HCT116 (cell line): ENCODE measurements around the gene TEX54. TPM values are rescaled to one million over a fixed set of nuclear protein-coding genes. Genes with fewer than 3 reads are reported as not detected.

ENCODE experiments used
- ATAC-seq: fragments of 200-7000 bp; cut with Tn5 transposase; 2 replicates; pipeline ENCODE4 v1.9.1; 2020; ENCODE audit warnings: mild to moderate bottlenecking, moderate library complexity
- BruUV-seq: library from RNA; stranded (reverse); fragments of 400-500 nt; replicated peaks from 2 replicates; lab custom pipeline; 2021; lab: Mats Ljungman, UMichigan
- CTCF ChIA-PET: fragments of 300-600 bp; sonication (Branson Sonifier 250); formaldehyde crosslinking; loops from one replicate; lab custom pipeline; 2021; ENCODE audit warnings: antibody characterized with exemption; lab: Charles Lee
- POLR2A ChIA-PET: fragments of 300-600, 350-600 bp; sonication (Branson Sonifier 250); formaldehyde crosslinking; loops from one replicate; lab custom pipeline; 2021; ENCODE audit warnings: antibody characterized with exemption; lab: Charles Lee
- RAD21 ChIA-PET, 2 experiments: fragments of 300-600 bp; sonication (Branson Sonifier 250); formaldehyde crosslinking; loops; one replicate each; lab custom pipeline; 2023; ENCODE audit warnings: low total read pairs in 2 of 2; ENCODE audit not compliant: uncharacterized antibody in 2 of 2, unreplicated experiment in 2 of 2, low non-redundant PET in 1 of 2; lab: Charles Lee
- DNase-seq: peaks from one replicate; pipeline ENCODE4 v3.0.0-alpha.2; 2010; ENCODE audit warnings: low read depth, low spot score
- H2AFZ ChIP-seq: fragments of 200-600 bp; shearing (Covaris generic), sonication (generic); 2 replicates; pipeline ENCODE4 v1.6.1; 2017; ENCODE audit warnings: low read depth, mixed run types, mixed read lengths, antibody characterized with exemption, low read length; ENCODE audit not compliant: poor library complexity, severe bottlenecking
- H3K27ac ChIP-seq: 2 replicates; pipeline ENCODE4 v1.5.1; 2012; ENCODE audit warnings: low read depth, low read length
- H3K27me3 ChIP-seq: fragments of 200-600 bp; sonication (generic); 2 replicates; pipeline ENCODE4 v1.6.1; 2016; ENCODE audit warnings: mixed run types, low read length, mixed read lengths; ENCODE audit not compliant: insufficient read depth
- H3K36me3 ChIP-seq, 2 experiments: fragments of 200-500 bp in 1 of 2; fragments of 200-600 bp in 1 of 2; sonication (Bioruptor generic) in 1 of 2; sonication (generic) in 1 of 2; 2 replicates each; pipeline versions ENCODE4 v1.5.1 to v1.6.1; 2014 to 2016; ENCODE audit warnings: low read length in 2 of 2, inconsistent platforms in 1 of 2, mixed read lengths in 1 of 2, mixed run types in 1 of 2; ENCODE audit not compliant: insufficient read depth in 2 of 2, control insufficient read depth in 1 of 2
- H3K4me1 ChIP-seq, 2 experiments: fragments of 200-600 bp in 1 of 2; sonication (generic) in 1 of 2; 2 replicates each; pipeline versions ENCODE4 v1.5.1 to v1.6.1; 2012 to 2017; ENCODE audit warnings: low read length in 2 of 2, inconsistent platforms in 1 of 2, mild to moderate bottlenecking in 1 of 2, mixed read lengths in 1 of 2, mixed run types in 1 of 2, moderate library complexity in 1 of 2; ENCODE audit not compliant: insufficient read depth in 2 of 2, control insufficient read depth in 1 of 2
- H3K4me2 ChIP-seq: fragments of 200-600 bp; sonication (generic); 2 replicates; pipeline ENCODE4 v1.6.1; 2017; ENCODE audit warnings: mixed run types, low read length, mixed read lengths
- H3K4me3 ChIP-seq, 2 experiments: fragments of 200-600 bp in 1 of 2; sonication (generic) in 1 of 2; replicated peaks in 1 of 2; 2 replicates each; pipeline ENCODE4 v1.5.1; 2011 to 2016; ENCODE audit warnings: low read length in 2 of 2, control low read depth in 1 of 2, low read depth in 1 of 2, mild to moderate bottlenecking in 1 of 2, mixed read lengths in 1 of 2, mixed run types in 1 of 2
- H3K79me2 ChIP-seq: fragments of 200-600 bp; sonication (generic); 2 replicates; pipeline ENCODE4 v1.6.1; 2017; ENCODE audit warnings: mild to moderate bottlenecking, mixed run types, low read length, moderate library complexity, mixed read lengths; ENCODE audit not compliant: insufficient read depth
- H3K9ac ChIP-seq: fragments of 200-600 bp; sonication (generic); 2 replicates; pipeline ENCODE4 v1.6.1; 2016; ENCODE audit warnings: low read length, mixed read lengths
- H3K9me2 ChIP-seq: fragments of 200-600 bp; sonication (generic), shearing (Covaris generic); 2 replicates; pipeline ENCODE4 v1.6.1; 2017; ENCODE audit warnings: mixed run types, mild to moderate bottlenecking, moderate library complexity; ENCODE audit not compliant: insufficient read depth
- H3K9me3 ChIP-seq, 2 experiments: fragments of 200-500 bp in 1 of 2; fragments of 200-600 bp in 1 of 2; sonication (Bioruptor generic) in 1 of 2; sonication (generic) in 1 of 2; 2 replicates each; pipeline ENCODE4 v1.6.1; 2014 to 2017; ENCODE audit warnings: low read length in 2 of 2, mixed read lengths in 2 of 2, inconsistent platforms in 1 of 2, low read depth in 1 of 2, mild to moderate bottlenecking in 1 of 2, mixed run types in 1 of 2, moderate library complexity in 1 of 2; ENCODE audit not compliant: control insufficient read depth in 1 of 2, insufficient read depth in 1 of 2
- H4K20me1 ChIP-seq: fragments of 200-600 bp; sonication (generic), shearing (Covaris generic); 2 replicates; pipeline ENCODE4 v1.6.1; 2017; ENCODE audit warnings: mixed run types, mild to moderate bottlenecking, moderate library complexity; ENCODE audit not compliant: insufficient read depth
- CEBPB ChIP-seq: IDR thresholded peaks from 2 replicates; pipeline ENCODE4 v1.6.1; 2012; ENCODE audit warnings: low read depth
- CTCF ChIP-seq, 3 experiments: fragments of 200-600 bp in 1 of 3; sonication (generic) in 1 of 3; IDR thresholded peaks in 2 of 3; conservative IDR thresholded peaks in 1 of 3; 2 replicates each; pipeline ENCODE4 v1.5.1; 2012 to 2017; ENCODE audit warnings: low read depth in 2 of 3, low read length in 2 of 3, antibody characterized with exemption in 1 of 3, borderline replicate concordance in 1 of 3, control low read depth in 1 of 3, mild to moderate bottlenecking in 1 of 3, mixed read lengths in 1 of 3, mixed run types in 1 of 3, moderate library complexity in 1 of 3; ENCODE audit not compliant: insufficient read depth in 1 of 3
- EGR1 ChIP-seq: IDR thresholded peaks from 2 replicates; pipeline ENCODE4 v1.6.1; 2012; ENCODE audit warnings: low read depth
- FOSL1 ChIP-seq: IDR thresholded peaks from 2 replicates; pipeline ENCODE4 v1.6.1; 2012; ENCODE audit warnings: low read depth
- POLR2A ChIP-seq: IDR thresholded peaks from 2 replicates; pipeline ENCODE4 v1.7.0; 2011; ENCODE audit warnings: borderline replicate concordance; ENCODE audit not compliant: insufficient read depth, insufficient read length; ENCODE audit errors: extremely low read depth
- POLR2AphosphoS5 ChIP-seq: IDR thresholded peaks from 2 replicates; pipeline ENCODE4 v1.6.1; 2011; ENCODE audit warnings: mild to moderate bottlenecking, low read depth, low read length, moderate library complexity
- SIN3A ChIP-seq: IDR thresholded peaks from 2 replicates; pipeline ENCODE4 v1.6.1; 2012; ENCODE audit warnings: low read depth
- SP1 ChIP-seq: IDR thresholded peaks from 2 replicates; pipeline ENCODE4 v1.6.1; 2012; ENCODE audit warnings: low read depth
- SRF ChIP-seq: IDR thresholded peaks from 2 replicates; pipeline ENCODE4 v1.6.1; 2012; ENCODE audit warnings: low read depth
- ZBTB33 ChIP-seq: IDR thresholded peaks from 2 replicates; pipeline ENCODE4 v1.6.1; 2011; ENCODE audit warnings: mild to moderate bottlenecking, low read length, moderate library complexity; ENCODE audit not compliant: insufficient replicate concordance; ENCODE audit errors: extremely low read depth
- ZFX ChIP-seq: fragments of 450-650 bp; IDR thresholded peaks from 2 replicates; pipeline ENCODE4 v1.6.1; 2017
- ZNF274 ChIP-seq: fragments of 200-500 bp; sonication (Bioruptor generic); IDR thresholded peaks from 2 replicates; pipeline ENCODE4 v1.6.1; 2014; ENCODE audit warnings: mild to moderate bottlenecking, low read depth, low read length, inconsistent platforms
- intact Hi-C: fragments of 100-400 bp; cut with micrococcal nuclease; formaldehyde crosslinking; loops from 2 replicates; pipeline ENCODE4 v1.10.0; 2022
- total RNA-seq: library from RNA; stranded (reverse); gene quantifications from one replicate; pipeline ENCODE4 v1.2.1, GENCODE V29; 2021; ENCODE audit not compliant: unreplicated experiment

Gene TEX54
- total RNA-seq, 1 experiment from 2014 or later = not detected

GRCh38 chr11:62879235-62879978 is 46.8 kb upstream of the TEX54 start:
- no peaks in the 10 kb centered on the region for H3K27me3 ChIP-seq
- H3K4me3 ChIP-seq = peak overlapping the region; percentile 75 to 85
- ChIA-PET POLR2A (interaction anchor here (0.6 to 4.2 kb wide), 7 partner anchors 24 to 215 kb away, joined by 3 to 46 read pairs (median 4); partner anchors contain the start of genes C11orf98 and CSKMT), RAD21 (no interaction called here), CTCF (interaction anchor here (1.2 kb wide), 1 partner anchor 93 kb away, joined by 3 read pairs; no protein-coding TSS in a partner anchor)
- peak overlapping the region; percentile 96 for H3K27ac ChIP-seq
- peaks cover 96% of the 10 kb centered on the region for H3K79me2 ChIP-seq
- no peak overlapping the region for H2AFZ ChIP-seq
- intact Hi-C loops = no loop called here
- TF ChIP-seq POLR2A (no peak), ZBTB33 (no peak), CTCF (IDR thresholded peaks at IDR 0.05 in 2 of 3, conservative IDR thresholded peaks at IDR 0.05 in 1 of 3; ENCODE audit: borderline replicate concordance in 1 of 3, insufficient read depth in 1 of 3, low read depth in 2 of 3, low read length in 2 of 3) (no peak), ZFX (no peak), ZNF274 (no peak), SP1 (no peak), SIN3A (no peak), EGR1 (no peak), FOSL1 (no peak), POLR2AphosphoS5 (no peak), CEBPB (no peak), SRF (no peak)
- H3K4me2 ChIP-seq = peak overlapping the region; percentile 79
- peak overlapping the region; percentile 92 for H3K9ac ChIP-seq
- H3K9me3 ChIP-seq = no peaks in the 10 kb centered on the region
- H3K36me3 ChIP-seq = peaks cover 23 to 40% of the 10 kb centered on the region in 2 experiments
- ATAC-seq (no peak), DNase-seq (no peak)
- no peaks in the 10 kb centered on the region for H3K9me2 ChIP-seq
- BruUV-seq = no TSS peak
- peaks cover 22% of the 10 kb centered on the region; the same call in 1 of the 2 replicates for H4K20me1 ChIP-seq
- H3K4me1 ChIP-seq = peaks cover 38 to 61% of the 10 kb centered on the region in 2 experiments
